NCI-H1105 treated with DMSO at 0.1 percent for 48 hours (cell line): ENCODE measurements around the gene PAX2.

ENCODE experiments used
- DNase-seq: peaks from one replicate; lab custom pipeline; 2025; lab: John Stamatoyannopoulos, UW

PAX2 gene

DNA sequence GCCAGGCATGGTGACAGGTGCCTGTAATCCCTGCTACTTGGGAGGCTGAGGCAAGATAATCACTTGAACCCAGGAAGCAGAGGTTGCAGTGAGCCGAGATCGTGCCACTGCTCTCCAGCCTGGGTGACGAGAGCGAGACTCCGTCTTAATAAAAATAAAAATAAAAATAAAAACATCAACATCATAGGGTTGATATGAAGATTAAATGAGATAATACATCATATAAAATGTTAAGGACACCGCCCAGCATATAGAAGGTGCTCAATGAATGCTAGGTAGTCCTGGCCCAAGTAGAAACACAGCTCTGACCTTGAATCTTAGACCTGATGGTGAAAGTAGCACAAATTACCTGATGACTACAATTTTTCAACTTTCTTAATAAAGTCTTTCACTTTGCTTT, 74.0 kb downstream of the PAX2 start:
- no peak for DNase-seq

DNA sequence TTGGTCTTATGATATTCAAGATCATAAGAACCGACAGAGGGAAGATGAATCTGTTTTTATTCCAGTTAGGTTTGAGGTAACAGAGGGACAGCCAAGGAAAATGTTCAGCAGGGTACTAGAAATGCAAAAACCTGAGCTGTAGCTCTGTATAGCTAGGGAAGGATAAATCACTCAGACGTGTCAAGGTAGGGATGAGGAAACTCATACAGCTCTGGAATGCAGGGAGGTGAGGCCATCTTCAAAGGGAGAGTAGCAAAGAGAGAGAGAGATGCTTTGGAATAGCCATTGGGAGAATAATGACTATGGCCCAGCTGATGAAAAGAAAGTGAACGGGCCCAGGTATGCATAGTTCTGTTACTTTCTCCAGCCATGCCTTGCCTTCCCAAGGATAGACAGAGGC, 77.8 kb downstream of the PAX2 start:
- DNase-seq = no peak

DNA sequence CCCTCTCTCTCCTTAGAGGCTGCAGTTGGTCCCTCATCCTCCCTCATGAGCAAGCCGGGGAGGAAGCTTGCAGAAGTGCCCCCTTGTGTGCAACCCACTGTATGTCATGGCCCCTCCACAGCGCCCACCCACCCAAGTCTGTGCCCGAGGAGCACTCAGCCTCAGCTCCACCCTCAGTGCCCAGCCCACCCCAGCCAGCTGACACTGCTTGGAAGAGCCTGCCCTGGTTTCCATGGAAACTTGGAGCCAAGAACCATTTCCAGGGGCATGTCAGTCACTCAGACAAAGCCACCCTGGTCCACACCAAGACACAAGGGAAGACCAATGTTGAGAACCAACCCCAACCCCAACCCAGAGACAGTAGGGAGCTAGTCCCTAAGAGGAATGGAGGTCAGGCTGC, 79.5 kb downstream of the PAX2 start:
- no peak for DNase-seq

DNA sequence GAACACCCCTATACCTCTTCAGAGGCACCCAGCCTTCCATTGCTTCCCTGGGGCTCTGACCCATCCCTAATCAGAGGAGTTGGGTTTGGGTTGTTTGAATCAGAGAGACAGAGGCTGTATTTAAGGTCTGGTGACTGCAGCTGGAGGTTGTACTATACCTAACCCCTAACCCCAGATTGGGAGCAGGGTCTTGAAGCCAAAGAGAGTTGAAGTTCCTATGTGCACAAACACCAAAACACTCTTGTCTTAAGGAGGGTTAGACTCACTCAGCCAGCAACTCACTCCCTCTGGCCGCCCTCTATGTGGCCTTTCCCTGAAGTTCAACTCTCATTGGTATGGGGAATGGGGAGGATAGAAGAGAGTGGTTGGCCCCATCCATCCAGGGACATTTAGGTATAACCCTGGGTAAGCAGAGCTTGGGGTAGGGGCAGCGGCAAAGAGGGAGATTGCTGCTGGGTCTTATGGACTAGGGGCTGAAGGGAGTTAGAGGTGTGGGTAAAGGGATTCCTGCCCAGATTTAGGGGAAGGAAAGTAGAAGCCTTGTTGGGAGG, 80.0 kb downstream of the PAX2 start:
- DNase-seq = no peak

DNA sequence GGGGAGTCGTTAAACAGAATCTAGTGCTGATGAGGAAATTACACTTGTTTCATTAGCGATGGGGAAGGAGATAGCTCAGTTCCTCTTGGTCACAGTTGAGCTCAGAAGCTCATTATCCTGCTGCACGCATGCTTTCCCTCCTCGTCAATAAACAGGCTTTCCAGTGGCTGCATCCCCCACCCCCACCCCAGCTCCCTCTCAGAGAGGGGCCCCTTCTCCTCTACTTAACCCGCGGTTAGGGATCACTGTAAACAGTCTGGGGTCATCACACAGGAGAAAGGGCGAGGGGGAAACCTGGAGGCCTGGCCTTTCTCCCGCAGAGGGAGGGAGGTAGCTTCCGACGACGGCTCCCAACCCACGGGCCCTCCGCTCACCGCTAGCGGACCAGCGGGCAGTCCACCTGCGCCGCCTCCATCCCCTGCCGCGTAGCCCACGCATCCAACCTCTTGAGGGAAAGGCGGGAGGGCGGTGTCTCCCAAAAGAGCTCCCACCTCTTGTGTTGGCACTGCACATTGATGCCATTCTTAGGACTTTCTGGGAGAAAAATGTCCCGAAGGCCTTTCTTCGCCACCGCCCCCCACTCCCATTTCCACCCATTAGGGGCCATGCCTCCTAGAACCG, 80.8 kb downstream of the PAX2 start:
- peak; percentile 11 for DNase-seq

DNA sequence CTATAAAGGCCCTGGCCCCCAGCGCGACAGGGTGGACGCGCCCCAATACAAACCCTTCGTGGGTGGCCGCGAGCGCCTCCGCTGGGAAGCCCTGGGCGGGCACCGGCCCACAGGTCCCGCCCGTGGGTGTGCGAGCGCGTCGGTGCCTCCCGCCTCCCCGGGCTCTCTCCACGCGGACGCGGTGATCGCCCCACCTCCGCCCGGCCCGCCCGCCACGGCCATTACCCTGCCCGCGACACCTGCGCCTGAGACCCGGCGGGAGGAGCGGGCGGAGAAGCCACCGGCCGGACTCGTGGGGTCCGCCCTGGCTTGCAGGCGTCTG, 81.2 kb downstream of the PAX2 start:
- no peak for DNase-seq

DNA sequence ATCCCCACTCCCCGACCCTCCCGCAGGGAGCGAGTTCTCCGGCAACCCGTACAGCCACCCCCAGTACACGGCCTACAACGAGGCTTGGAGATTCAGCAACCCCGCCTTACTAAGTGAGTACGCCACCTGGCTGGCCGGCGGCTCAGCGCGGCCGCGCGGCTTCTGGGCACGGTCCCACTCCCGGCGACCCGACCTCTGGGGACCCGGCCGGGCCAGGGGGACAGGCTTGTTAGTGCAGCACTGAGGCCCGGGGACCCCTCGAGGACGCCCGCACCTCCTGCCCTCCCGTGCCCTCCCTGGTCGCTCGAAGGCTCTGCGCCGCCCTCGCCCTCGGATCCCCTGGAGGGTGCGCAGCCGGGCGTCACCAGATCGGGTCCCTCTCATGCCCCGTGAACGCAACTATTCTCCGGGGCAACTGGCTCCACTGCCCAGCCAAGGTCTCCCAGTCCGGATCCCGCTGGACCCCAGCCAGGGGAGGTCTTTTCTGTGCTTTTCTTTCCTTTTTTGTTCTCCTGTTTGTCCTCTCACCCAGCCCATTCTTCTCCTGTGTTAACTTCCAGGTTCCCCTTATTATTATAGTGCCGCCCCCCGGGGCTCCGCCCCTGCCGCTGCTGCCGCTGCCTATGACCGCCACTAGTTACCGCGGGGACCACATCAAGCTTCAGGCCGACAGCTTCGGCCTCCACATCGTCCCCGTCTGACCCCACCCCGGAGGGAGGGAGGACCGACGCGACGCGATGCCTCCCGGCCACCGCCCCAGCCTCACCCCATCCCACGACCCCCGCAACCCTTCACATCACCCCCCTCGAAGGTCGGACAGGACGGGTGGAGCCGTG, 81.8 kb downstream of the PAX2 start:
- DNase-seq = peak; percentile 21

DNA sequence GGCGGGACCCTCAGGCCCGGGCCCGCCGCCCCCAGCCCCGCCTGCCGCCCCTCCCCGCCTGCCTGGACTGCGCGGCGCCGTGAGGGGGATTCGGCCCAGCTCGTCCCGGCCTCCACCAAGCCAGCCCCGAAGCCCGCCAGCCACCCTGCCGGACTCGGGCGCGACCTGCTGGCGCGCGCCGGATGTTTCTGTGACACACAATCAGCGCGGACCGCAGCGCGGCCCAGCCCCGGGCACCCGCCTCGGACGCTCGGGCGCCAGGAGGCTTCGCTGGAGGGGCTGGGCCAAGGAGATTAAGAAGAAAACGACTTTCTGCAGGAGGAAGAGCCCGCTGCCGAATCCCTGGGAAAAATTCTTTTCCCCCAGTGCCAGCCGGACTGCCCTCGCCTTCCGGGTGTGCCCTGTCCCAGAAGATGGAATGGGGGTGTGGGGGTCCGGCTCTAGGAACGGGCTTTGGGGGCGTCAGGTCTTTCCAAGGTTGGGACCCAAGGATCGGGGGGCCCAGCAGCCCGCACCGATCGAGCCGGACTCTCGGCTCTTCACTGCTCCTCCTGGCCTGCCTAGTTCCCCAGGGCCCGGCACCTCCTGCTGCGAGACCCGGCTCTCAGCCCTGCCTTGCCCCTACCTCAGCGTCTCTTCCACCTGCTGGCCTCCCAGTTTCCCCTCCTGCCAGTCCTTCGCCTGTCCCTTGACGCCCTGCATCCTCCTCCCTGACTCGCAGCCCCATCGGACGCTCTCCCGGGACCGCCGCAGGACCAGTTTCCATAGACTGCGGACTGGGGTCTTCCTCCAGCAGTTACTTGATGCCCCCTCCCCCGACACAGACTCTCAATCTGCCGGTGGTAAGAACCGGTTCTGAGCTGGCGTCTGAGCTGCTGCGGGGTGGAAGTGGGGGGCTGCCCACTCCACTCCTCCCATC, 82.7 kb downstream of the PAX2 start:
- peak; percentile 10 for DNase-seq

DNA sequence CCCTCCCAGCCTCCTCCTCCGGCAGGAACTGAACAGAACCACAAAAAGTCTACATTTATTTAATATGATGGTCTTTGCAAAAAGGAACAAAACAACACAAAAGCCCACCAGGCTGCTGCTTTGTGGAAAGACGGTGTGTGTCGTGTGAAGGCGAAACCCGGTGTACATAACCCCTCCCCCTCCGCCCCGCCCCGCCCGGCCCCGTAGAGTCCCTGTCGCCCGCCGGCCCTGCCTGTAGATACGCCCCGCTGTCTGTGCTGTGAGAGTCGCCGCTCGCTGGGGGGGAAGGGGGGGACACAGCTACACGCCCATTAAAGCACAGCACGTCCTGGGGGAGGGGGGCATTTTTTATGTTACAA, 83.3 kb downstream of the PAX2 start:
- no peak for DNase-seq

DNA sequence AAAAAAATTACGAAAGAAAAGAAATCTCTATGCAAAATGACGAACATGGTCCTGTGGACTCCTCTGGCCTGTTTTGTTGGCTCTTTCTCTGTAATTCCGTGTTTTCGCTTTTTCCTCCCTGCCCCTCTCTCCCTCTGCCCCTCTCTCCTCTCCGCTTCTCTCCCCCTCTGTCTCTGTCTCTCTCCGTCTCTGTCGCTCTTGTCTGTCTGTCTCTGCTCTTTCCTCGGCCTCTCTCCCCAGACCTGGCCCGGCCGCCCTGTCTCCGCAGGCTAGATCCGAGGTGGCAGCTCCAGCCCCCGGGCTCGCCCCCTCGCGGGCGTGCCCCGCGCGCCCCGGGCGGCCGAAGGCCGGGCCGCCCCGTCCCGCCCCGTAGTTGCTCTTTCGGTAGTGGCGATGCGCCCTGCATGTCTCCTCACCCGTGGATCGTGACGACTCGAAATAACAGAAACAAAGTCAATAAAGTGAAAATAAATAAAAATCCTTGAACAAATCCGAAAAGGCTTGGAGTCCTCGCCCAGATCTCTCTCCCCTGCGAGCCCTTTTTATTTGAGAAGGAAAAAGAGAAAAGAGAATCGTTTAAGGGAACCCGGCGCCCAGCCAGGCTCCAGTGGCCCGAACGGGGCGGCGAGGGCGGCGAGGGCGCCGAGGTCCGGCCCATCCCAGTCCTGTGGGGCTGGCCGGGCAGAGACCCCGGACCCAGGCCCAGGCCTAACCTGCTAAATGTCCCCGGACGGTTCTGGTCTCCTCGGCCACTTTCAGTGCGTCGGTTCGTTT, 83.9 kb downstream of the PAX2 start:
- DNase-seq = no peak

DNA sequence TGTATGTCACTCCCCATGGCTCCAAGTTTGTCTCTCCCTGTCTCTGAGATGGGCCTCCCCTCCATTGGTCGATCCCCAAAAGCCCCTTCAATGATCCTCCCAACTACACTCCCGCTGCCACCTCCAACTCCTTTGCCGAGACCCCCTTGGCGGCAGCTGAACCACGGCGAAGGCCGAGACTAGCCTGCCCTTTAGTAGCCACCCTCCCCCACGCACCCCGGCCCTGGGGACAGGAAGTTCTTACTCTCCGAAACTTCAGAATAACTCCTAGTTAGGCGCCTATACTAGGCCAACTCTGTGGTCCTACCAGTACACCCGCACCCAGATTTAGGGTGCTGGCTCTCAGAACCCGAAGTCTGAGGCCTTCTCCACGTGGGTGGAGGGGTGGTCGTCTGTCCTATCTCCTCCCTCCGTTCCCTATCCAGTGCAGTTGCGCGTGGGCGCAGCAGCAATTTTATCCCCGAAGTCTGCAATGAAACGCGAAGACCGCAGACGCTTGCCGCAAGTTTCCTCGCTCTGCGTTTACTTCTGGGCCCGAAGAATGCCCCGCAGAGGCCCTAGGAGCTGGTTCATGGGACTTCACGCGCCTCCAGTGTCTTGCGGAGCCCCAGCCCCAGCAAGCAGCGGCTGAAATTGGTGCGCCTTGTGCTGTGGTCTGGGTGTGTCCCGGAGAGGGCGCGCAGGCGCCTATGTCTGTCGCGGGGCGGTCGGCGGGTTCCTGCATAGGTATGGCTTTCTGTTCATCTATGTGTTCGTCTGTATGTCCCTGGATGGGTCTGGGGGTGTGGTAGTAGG, 84.7 kb downstream of the PAX2 start:
- DNase-seq = no peak

DNA sequence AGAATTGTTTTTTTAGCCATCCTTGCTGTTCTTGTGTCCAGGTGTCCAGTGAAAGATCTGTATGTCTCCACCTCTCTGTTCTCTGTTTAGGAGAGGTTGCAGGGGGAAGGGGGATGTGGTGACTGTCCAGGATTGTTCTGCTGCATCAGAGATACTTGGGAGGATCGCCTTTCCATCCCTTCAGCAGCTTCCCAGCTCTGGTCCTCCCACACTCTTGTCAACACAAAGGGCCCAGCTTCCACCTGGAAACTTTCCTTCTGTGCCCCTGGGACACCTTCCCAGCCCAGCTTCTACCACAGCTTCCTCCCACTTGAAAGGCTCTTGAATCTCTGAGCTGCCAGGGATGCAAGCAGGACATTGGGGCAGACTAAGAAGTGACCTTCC, 85.3 kb downstream of the PAX2 start:
- DNase-seq = no peak

DNA sequence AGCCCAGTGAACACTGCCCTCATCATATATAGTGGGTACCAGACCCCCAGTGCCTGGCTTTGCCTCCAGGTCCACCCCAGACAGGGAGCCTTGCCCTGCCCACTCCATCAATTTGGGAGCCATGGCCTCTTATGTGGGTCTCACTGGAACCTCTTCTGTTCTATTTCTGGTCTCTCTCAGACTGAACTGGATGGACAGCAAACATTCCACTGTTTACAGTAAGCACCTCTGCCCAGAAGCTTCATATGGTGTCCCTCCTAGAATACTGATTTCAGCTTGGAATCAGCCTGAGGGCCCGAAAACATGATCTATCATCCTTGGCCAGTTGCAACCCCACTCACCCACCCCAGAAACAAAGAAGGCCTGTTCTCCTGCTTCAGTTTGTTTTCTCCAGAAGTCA, 86.4 kb downstream of the PAX2 start:
- DNase-seq = no peak

DNA sequence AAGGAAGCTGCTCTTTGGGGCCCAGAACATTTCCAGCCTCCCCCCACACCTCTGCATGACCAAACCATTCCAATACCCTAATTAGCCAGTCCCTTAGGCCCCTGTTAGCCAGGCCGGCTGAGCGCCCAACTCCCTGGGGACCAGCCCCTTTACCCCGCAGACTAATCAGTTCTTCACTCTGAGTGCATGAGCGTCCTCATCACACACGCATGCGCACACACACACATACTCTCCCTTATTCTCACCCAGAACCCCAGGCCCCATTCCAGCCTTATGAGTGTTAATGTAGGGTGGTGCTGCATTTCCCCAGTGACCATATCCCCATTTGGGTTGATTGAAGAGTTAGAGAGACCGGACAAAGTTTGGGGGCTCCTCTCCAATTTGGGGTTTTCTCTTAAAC, 90.4 kb downstream of the PAX2 start:
- no peak for DNase-seq

DNA sequence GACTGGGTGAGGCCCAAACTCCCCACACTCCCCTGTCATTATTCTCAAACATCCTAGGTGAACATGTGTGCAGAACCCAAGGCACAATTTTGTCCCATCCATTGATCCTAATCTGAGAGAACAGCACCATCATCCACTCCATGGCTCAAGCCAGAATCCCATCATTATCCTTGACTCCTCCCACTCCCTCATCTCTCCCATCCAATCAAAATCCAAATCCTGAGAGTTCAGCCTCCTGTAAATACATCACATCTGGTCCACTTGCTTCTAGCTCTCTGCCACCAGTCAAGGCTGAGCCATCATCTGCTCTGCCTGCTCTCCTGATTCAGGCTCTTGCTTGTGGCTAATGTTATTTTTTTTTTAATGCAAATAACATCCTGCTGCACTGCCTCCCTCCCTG, 91.5 kb downstream of the PAX2 start:
- DNase-seq = no peak

DNA sequence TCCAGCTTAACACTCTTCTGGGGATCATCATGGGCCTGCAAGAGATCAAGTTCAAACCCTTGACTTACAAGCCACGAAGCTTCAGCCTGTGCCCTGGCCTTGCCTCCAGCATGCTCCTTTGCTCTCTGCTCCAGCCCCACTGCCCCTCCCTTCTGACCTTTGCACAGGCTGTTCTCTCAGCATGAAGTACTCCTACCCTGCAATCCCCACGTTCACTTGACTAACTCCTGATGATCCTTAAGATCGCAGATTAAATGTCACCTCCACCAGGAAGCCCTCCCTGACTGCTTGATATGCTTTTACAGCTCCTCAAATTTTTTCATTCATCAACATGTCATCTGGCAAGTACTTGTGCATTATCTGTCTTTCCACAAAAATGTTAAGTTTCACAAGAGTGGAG, 91.9 kb downstream of the PAX2 start:
- no peak for DNase-seq

DNA sequence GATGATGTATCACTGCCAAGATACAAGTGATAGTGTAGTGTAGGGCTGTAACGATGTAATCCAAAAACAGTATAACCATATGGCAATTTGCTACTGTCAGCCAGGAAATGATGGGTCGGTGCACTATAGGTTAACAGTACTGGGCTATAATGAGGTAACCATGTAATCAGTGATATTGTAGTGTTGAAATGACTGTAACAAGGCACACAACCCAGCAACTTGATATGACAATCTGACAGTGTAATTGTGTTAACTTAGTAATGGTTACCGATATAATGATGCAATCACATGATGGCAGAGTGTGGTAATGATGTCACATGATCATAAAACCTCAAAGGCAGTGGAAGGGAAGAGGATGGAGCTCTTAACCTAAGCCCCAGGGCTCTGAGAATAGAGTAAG, 93.6 kb downstream of the PAX2 start:
- DNase-seq = no peak

DNA sequence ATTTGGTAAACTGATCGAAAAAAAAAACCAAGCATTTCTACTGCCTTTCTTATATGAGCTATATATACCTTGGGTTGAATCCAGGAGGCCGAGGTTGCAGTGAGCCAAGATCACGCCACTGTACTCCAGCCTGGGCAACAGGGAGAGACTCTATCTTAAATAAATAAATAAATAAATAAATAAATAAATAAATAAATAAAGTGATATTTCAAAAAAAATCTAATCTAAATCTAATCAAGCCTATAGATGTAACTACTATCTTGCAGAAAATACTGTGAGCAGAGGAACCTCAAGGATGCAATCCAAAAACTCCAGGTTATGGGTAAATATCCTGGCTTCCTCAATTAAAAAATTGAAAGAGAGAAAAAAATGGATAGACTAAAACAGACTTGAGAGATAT, 96.1 kb downstream of the PAX2 start:
- no peak for DNase-seq

DNA sequence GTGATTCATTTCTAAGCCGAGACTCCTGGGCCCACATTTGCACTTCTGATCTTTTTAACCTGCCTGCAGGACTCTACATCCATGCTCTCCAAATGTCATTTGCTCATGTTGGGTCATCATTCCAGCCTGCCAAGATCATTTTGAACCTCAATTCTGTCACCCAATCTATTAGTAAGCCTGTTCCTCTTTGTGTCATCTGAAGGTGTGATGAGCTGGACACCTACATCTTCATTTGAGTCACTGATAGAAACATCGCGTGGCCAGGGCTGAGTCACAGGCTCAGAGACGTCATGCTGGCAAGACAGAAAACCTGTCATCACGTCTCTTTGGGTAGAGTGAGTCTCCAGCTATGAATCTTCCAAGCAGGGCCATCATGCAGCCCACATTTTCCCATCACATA, 102.1 kb downstream of the PAX2 start:
- DNase-seq = no peak

DNA sequence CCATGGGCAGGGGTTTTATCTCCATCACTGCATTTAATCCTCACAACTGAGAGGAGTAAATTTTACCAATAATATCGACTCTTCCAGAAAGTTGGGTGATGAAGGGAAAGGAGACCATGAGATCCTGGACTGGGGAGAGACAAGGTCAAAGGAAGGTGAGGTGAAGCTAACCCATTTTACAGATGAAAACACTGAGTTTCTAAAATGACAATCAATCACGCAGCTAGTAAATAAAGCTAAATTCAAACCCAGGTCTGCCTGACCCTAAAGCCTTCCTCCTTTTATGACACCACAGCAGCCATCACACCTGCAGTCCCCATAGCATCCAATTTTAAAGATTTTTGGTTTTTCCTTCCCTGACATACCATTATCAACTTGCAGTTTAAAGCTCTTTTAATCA, 103.4 kb downstream of the PAX2 start:
- DNase-seq = no peak

DNA sequence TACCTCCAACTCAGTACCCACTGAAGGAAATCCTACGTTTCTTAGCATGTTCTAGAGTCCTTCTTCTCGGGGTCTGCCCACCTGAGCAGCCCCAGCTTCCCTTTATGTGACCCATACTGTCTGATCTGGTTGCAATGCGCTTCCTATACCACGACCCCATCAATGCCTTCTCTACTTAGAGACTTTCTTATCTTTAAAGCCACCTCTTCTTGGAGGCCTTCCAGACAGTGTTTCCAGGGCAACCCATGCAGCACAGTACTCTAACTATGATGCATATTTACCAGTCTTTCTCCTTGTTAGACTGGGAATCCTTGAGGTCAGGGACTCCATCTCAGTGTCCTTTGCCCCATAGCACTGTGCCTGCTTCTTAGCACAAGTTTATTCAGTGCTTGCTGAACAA, 112.9 kb downstream of the PAX2 start:
- DNase-seq = no peak
